Measurements from ENCODE around the gene MAD1L1. TPM values are rescaled to one million over a fixed set of nuclear protein-coding genes. Genes with fewer than 3 reads are reported as not detected.

The MAD1L1 gene
- total RNA-seq, 4 donors from 2014 or later, result 18.4 to 39.1 (median 25.7) TPM

- DNase-seq (ENCODE audit: low spot score) (no peak), ATAC-seq (ENCODE audit: low FRiP score) (no peak)
- TF ChIP-seq, protein P1, sequence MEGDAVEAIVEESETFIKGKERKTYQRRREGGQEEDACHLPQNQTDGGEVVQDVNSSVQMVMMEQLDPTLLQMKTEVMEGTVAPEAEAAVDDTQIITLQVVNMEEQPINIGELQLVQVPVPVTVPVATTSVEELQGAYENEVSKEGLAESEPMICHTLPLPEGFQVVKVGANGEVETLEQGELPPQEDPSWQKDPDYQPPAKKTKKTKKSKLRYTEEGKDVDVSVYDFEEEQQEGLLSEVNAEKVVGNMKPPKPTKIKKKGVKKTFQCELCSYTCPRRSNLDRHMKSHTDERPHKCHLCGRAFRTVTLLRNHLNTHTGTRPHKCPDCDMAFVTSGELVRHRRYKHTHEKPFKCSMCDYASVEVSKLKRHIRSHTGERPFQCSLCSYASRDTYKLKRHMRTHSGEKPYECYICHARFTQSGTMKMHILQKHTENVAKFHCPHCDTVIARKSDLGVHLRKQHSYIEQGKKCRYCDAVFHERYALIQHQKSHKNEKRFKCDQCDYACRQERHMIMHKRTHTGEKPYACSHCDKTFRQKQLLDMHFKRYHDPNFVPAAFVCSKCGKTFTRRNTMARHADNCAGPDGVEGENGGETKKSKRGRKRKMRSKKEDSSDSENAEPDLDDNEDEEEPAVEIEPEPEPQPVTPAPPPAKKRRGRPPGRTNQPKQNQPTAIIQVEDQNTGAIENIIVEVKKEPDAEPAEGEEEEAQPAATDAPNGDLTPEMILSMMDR (IDR thresholded peaks at IDR 0.05), result no peak
Measured at GRCh38 chr7:1920881-1921280, 311.9 kb downstream of the MAD1L1 start.

- DNase-seq (ENCODE audit: low spot score) (no peak), ATAC-seq (ENCODE audit: low FRiP score) (no peak)
Measured at GRCh38 chr7:1920266-1920681, 312.5 kb downstream of the MAD1L1 start.

GRCh38 chr7:1919539-1920265, 313.0 kb downstream of the MAD1L1 start:
- TF ChIP-seq, protein P1 (IDR thresholded peaks at IDR 0.05), result no peak
- DNase-seq (ENCODE audit: low spot score) (no peak), ATAC-seq (ENCODE audit: low FRiP score) (no peak)

More at GRCh38 chr7:1920266-1920681, 312.5 kb downstream of the MAD1L1 start:
- TF ChIP-seq, protein P1 (IDR thresholded peaks at IDR 0.05), result no peak

DNA sequence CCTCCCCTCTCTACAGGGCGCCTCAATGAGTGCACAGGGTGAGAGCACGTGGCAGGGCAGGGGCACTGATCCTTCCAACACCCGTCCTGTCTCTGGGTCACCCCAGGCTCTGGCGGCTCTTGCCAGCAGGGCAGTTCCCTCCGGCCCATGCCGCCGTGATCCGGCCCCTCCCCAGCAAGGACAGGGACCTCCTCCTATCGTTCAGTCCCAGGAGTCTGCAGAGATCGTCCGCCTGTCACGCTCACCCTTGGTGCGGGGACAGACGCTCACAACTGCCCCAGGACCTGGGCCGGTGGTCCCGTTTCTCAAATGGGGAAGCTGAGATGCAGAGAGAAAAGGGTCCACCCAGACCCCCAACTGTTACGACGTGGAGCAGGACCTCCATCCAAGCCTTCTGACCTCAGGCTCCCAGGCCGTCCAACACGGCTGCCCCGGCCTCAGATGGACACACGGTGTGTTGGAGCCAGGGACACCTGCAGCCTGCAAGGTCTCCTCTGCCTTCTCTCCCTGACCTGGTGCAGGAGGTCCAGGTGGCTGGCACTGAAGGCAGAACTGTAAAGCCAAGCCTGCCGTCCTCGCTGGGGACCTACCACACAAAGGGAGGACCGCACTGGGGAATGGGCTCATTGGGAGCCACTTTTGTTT, 313.7 kb downstream of the MAD1L1 start:
- DNase-seq (ENCODE audit: low spot score) (no peak), ATAC-seq (ENCODE audit: low FRiP score) (no peak)
- TF ChIP-seq, protein P1 (IDR thresholded peaks at IDR 0.05), result no peak

- TF ChIP-seq, protein P1 (IDR thresholded peaks at IDR 0.05), result no peak
- DNase-seq (ENCODE audit: low spot score) (no peak), ATAC-seq (ENCODE audit: low FRiP score) (no peak)
Measured at GRCh38 chr7:1918063-1918645, 314.6 kb downstream of the MAD1L1 start.

DNA sequence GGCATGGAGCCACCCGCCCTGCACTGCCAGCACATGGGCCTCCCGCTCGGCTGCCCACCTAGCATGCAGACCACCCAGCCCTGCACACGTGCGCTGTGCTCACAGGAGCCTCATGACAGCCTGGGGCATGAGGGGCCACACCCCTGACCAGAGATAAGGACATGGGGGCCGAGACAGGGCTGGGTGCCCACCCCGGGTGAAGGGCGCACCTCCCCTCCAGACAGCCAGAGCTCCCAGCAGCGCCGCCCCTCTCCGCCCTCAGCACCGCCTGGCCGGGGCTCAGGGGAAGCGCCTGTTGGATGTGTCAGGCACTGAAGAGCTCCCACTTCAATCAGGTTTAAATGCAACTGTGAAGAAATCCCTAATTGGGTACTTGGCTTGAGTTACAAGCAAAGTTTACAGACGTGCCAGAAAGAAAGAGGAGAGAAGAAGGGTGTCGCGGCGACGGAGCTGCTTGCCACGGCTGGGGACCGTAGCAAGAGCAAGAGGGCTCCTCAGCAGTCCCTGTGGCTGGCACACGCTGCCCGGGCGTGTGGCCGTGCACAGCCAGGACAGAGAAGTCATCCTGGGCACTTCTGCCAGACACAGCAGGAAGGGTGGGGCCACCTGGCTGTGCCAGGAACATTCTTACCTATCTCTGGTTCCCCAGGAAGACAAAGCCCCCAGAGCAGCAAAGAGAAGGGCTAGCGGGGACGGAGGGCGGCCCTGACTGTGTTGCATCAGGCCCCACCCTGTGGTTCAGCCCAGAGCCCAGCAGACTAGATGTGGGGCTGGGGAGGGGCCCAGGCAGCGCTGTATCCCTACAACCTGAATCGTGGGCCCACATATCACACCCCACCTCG, 315.3 kb downstream of the MAD1L1 start:
- TF ChIP-seq, protein P1 (IDR thresholded peaks at IDR 0.05), result no peak
- ATAC-seq (ENCODE audit: low FRiP score), result peak; percentile 29

More for the DNA sequence above, 315.3 kb downstream of the MAD1L1 start:
- DNase-seq (ENCODE audit: low spot score), result no peak
